CD4-positive, alpha-beta memory T cell (primary cell): Measurements from ENCODE around the gene NCOA5. TPM values are rescaled to one million over a fixed set of nuclear protein-coding genes. Genes with fewer than 3 reads are reported as not detected.
A peak's percentile ranks its signal among the peaks of the same experiment; 100 is the strongest.

Experiments used
- CTCF ChIA-PET: fragments of 350-600 bp; sonication (Branson Sonifier 250); formaldehyde crosslinking; loops from one replicate; lab custom pipeline; 2021; ENCODE audit warnings: inconsistent platforms; ENCODE audit not compliant: partially characterized antibody; lab: Charles Lee
- POLR2A ChIA-PET: fragments of 350-600 bp; sonication (Branson Sonifier 250); formaldehyde crosslinking; loops from one replicate; lab custom pipeline; 2021; ENCODE audit not compliant: partially characterized antibody; lab: Charles Lee
- DNase-seq, 5 donors: peaks; one replicate each; pipeline versions ENCODE4 v3.0.0 to v3.0.0-alpha.2; 2020 to 2022; ENCODE audit warnings: mixed read lengths in 1 of 5
- H3K27ac ChIP-seq: one replicate; pipeline ENCODE4 v1.7.0; 2013; ENCODE audit warnings: low read depth, low read length
- H3K27me3 ChIP-seq: 2 replicates; pipeline ENCODE4 v1.7.0; 2013; ENCODE audit warnings: mild to moderate bottlenecking, low read length, moderate library complexity; ENCODE audit not compliant: insufficient read depth
- H3K36me3 ChIP-seq: 2 replicates; pipeline ENCODE4 v1.7.0; 2013; ENCODE audit warnings: mild to moderate bottlenecking, low read length, moderate library complexity; ENCODE audit not compliant: insufficient read depth
- H3K4me1 ChIP-seq: 2 replicates; pipeline ENCODE4 v1.7.0; 2013; ENCODE audit warnings: mild to moderate bottlenecking, low read length, moderate library complexity; ENCODE audit not compliant: insufficient read depth
- H3K4me3 ChIP-seq, 2 donors: one replicate each; pipeline ENCODE4 v1.7.0; 2013; ENCODE audit warnings: low read length in 2 of 2, mild to moderate bottlenecking in 1 of 2
- H3K9me3 ChIP-seq, 2 donors: one replicate each; pipeline ENCODE4 v1.7.0; 2013; ENCODE audit warnings: low read length in 2 of 2, control low read depth in 1 of 2; ENCODE audit not compliant: control insufficient read depth in 1 of 2
- H3K27ac Mint-ChIP-seq, 7 donors: one replicate each; pipeline ENCODE4 v1.8.0; 2020 to 2021; ENCODE audit warnings: mixed read lengths in 7 of 7, mild to moderate bottlenecking in 6 of 7, inconsistent platforms in 3 of 7, moderate library complexity in 3 of 7
- H3K27me3 Mint-ChIP-seq, 2 donors: one replicate each; pipeline ENCODE4 v1.8.0; 2020 to 2021; ENCODE audit warnings: mixed read lengths in 2 of 2
- H3K36me3 Mint-ChIP-seq, 2 donors: one replicate each; pipeline ENCODE4 v1.8.0; 2020 to 2021; ENCODE audit warnings: mixed read lengths in 2 of 2, inconsistent platforms in 1 of 2, mild to moderate bottlenecking in 1 of 2
- H3K4me1 Mint-ChIP-seq, 4 donors: one replicate each; pipeline ENCODE4 v1.8.0; 2020 to 2021; ENCODE audit warnings: mixed read lengths in 4 of 4, mild to moderate bottlenecking in 1 of 4
- H3K4me3 Mint-ChIP-seq, 8 donors: one replicate each; pipeline ENCODE4 v1.8.0; 2020 to 2021; ENCODE audit warnings: mixed read lengths in 8 of 8, mild to moderate bottlenecking in 7 of 8, moderate library complexity in 6 of 8, inconsistent platforms in 3 of 8
- H3K9me3 Mint-ChIP-seq, 8 donors: one replicate each; pipeline ENCODE4 v1.8.0; 2020 to 2021; ENCODE audit warnings: mixed read lengths in 8 of 8, mild to moderate bottlenecking in 5 of 8, inconsistent platforms in 3 of 8, moderate library complexity in 1 of 8
- intact Hi-C: fragments of 100-400 bp; cut with micrococcal nuclease; formaldehyde crosslinking; loops from one replicate; pipeline ENCODE4 v1.15.1; 2023
- polyA plus RNA-seq, 2 donors: library from polyadenylated mRNA; unstranded; fragments of 300-500 nt; fragmentation: Illumina TruSeq; gene quantifications; one replicate each; pipeline ENCODE4 v1.2.3, GENCODE V29; 2021
- total RNA-seq, 2 experiments: library from RNA; stranded (reverse); gene quantifications; one replicate each; pipeline ENCODE4 v1.2.3, GENCODE V29; 2021

Gene NCOA5
- total and polyA plus RNA-seq, 4 experiments from 2014 or later = 12.8 to 47.2 (median 38.6) TPM

DNA sequence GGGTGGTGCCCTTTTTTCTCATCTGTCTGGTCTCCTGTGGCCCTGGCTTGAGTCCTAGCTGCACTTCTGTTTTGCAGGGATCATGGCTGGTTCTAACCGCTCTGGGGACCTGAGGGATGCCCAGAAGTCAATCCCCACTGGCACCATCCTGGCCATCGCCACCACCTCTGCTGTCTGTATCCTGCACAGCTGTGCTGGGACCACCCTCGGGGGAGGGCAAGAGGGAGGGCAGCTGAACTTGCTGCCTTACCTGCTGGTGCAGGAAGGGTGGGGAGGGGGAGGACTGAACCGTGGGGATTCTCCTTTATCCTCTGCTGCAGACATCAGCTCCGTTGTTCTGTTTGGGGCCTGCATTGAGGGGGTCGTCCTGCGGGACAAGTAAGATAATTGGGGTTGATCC is 46.2 kb downstream of the NCOA5 start:
- CTCF ChIA-PET = interaction anchor here (0.7 to 1.2 kb wide), 2 partner anchors 14 to 1244 kb away, joined by 3 read pairs; no protein-coding TSS in a partner anchor
- no peak for DNase-seq
- H3K4me1 ChIP-seq = no peaks in the 10 kb centered on the region
- Mint-ChIP-seq H3K27ac (no peak overlapping the region), H3K4me3 (no peak overlapping the region), H3K4me1 (no peaks in the 10 kb centered on the region), H3K36me3 (no peaks in the 10 kb centered on the region), H3K9me3 (peaks cover 0 to 8% (median under 1%) of the 10 kb centered on the region in 8 donors), H3K27me3 (peaks cover 50 to 58% of the 10 kb centered on the region in 2 donors)
- H3K9me3 ChIP-seq = no peaks in the 10 kb centered on the region
- H3K27me3 ChIP-seq = peaks cover 4% of the 10 kb centered on the region
- no peak overlapping the region for H3K27ac ChIP-seq
- POLR2A ChIA-PET = no interaction called here
- intact Hi-C loops = no loop called here
- no peak overlapping the region for H3K4me3 ChIP-seq
- H3K36me3 ChIP-seq = no peaks in the 10 kb centered on the region

DNA sequence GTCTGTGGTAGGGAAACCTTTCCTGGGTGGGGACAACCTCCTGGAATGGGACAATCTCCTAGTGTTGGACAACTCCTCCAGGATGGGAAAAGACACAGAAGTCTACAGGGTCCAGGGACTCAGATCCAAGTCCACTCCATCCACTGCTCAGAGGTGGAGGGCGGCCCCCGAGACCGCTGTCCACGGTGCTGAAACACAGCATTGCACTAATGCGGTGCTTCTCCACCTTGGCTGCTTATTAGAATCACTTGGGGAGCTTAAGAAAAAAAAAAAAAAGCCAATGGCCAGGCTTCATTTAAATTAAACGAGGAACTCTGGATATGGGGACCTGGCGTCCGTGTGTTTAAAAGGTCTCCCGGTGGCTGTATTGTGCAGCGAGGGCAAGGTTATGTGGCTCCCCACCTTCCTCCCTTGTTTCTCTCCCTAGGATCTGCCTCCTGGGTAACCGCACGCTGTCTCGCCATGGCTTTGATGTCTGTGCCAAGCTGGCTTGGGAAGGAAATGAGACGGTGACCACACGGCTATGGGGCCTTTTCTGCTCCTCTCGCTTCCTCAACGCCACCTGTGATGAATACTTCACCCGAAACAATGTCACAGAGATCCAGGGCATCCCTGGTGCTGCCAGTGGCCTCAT is 48.7 kb downstream of the NCOA5 start:
- H3K36me3 Mint-ChIP-seq = no peaks in the 10 kb centered on the region
- no peak overlapping the region for H3K27ac Mint-ChIP-seq
- Histone ChIP-seq H3K4me3 (no peak overlapping the region), H3K9me3 (no peaks in the 10 kb centered on the region), H3K4me1 (no peaks in the 10 kb centered on the region), H3K27me3 (peaks cover 2% of the 10 kb centered on the region), H3K36me3 (no peaks in the 10 kb centered on the region), H3K27ac (no peak overlapping the region)
- no peaks in the 10 kb centered on the region for H3K4me1 Mint-ChIP-seq
- DNase-seq = peak in 4 of 5 donors; percentile 29 to 39 (median 31)
- intact Hi-C loops = no loop called here
- H3K9me3 Mint-ChIP-seq = peaks cover 0 to 8% (median under 1%) of the 10 kb centered on the region in 8 donors
- ChIA-PET POLR2A (no interaction called here), CTCF (no interaction called here)
- H3K4me3 Mint-ChIP-seq = no peak overlapping the region
- peaks cover 41 to 60% of the 10 kb centered on the region in 2 donors for H3K27me3 Mint-ChIP-seq

DNA sequence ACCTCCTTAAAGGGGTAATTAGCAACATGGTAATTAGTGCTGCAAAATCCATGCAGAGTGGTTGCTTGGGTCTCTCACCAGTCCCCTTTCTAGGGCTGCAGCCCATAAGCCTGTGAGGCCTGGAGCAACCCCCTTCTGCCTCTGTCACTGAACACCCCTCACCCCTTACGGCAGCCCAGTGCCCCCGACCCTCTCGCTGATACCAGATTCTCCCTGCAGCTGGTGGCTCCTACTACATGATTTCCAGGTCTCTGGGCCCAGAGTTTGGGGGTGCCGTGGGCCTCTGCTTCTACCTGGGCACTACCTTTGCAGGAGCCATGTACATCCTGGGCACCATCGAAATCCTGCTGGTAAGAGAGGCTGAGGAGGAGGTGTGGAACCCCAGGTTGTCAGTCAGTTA is 52.7 kb downstream of the NCOA5 start:
- Histone ChIP-seq H3K36me3 (no peaks in the 10 kb centered on the region), H3K27me3 (peaks cover 16% of the 10 kb centered on the region), H3K9me3 (no peaks in the 10 kb centered on the region), H3K4me3 (no peak overlapping the region), H3K27ac (no peak overlapping the region), H3K4me1 (no peaks in the 10 kb centered on the region)
- intact Hi-C loops = no loop called here
- no peaks in the 10 kb centered on the region for H3K4me1 Mint-ChIP-seq
- no peak for DNase-seq
- ChIA-PET POLR2A (no interaction called here), CTCF (interaction anchor here (2.4 kb wide), 1 partner anchor 23 kb away, joined by 7 read pairs; no protein-coding TSS in a partner anchor)
- no peak overlapping the region for H3K4me3 Mint-ChIP-seq
- peaks cover 0 to 4% (median 0%) of the 10 kb centered on the region in 8 donors for H3K9me3 Mint-ChIP-seq
- H3K27me3 Mint-ChIP-seq = peaks cover 46 to 72% of the 10 kb centered on the region in 2 donors
- H3K27ac Mint-ChIP-seq = no peak overlapping the region
- no peaks in the 10 kb centered on the region for H3K36me3 Mint-ChIP-seq

DNA sequence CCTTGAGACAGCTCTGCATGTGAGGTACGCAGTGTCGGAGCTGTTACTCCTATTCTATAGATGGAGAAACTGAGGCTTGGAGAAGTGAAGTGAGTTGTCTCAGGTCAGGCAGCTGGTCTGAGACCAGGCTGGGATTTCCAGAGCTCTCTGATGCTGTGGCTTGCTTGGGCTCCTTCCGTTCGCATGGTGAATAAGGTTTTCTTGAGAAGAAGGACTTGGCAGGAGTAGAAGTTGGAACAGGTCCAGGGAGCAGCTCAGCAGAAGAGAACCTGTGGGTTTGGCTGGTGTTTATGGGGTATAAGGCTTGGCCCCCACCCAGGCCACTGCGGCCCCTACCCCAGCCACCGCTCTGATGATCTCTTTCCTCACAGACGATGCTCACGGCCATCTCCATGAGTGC is 53.4 kb downstream of the NCOA5 start:
- ChIA-PET POLR2A (no interaction called here), CTCF (interaction anchor here (2.4 kb wide), 1 partner anchor 22 kb away, joined by 7 read pairs; no protein-coding TSS in a partner anchor)
- H3K4me3 ChIP-seq = no peak overlapping the region
- no peaks in the 10 kb centered on the region for H3K9me3 ChIP-seq
- intact Hi-C loops = no loop called here
- H3K4me1 ChIP-seq = no peaks in the 10 kb centered on the region
- H3K4me3 Mint-ChIP-seq = no peak overlapping the region
- no peak for DNase-seq
- no peaks in the 10 kb centered on the region for H3K36me3 Mint-ChIP-seq
- no peak overlapping the region for H3K27ac ChIP-seq
- peaks cover 39 to 65% of the 10 kb centered on the region in 2 donors for H3K27me3 Mint-ChIP-seq
- H3K4me1 Mint-ChIP-seq = no peaks in the 10 kb centered on the region
- H3K9me3 Mint-ChIP-seq = peaks cover 0 to 2% (median 0%) of the 10 kb centered on the region in 8 donors
- no peak overlapping the region for H3K27ac Mint-ChIP-seq
- no peaks in the 10 kb centered on the region for H3K36me3 ChIP-seq
- peaks cover 16% of the 10 kb centered on the region for H3K27me3 ChIP-seq

DNA sequence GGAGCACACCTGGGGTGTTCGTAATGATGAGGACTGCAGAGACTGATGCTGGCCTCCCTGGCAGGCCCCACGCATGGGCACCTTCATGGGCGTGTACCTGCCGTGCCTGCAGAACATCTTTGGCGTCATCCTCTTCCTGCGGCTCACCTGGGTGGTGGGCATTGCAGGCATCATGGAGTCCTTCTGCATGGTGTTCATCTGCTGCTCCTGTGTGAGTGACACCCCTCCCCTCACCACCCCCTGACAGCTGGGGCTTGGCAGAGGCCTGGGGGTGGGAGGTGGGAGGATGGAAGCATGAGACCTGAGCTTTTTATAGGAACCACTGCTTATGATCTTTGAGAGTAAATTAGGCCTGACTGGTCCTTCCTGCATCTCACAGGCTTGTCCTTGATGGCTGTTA is 54.0 kb downstream of the NCOA5 start:
- H3K9me3 Mint-ChIP-seq = peaks cover 0 to 2% (median 0%) of the 10 kb centered on the region in 8 donors
- Histone ChIP-seq H3K27me3 (peaks cover 22% of the 10 kb centered on the region), H3K27ac (no peak overlapping the region), H3K9me3 (no peaks in the 10 kb centered on the region), H3K4me3 (no peak overlapping the region), H3K4me1 (no peaks in the 10 kb centered on the region), H3K36me3 (no peaks in the 10 kb centered on the region)
- H3K27me3 Mint-ChIP-seq = peaks cover 40 to 59% of the 10 kb centered on the region in 2 donors
- no peaks in the 10 kb centered on the region for H3K36me3 Mint-ChIP-seq
- H3K27ac Mint-ChIP-seq = no peak overlapping the region
- POLR2A ChIA-PET = no interaction called here
- no peaks in the 10 kb centered on the region for H3K4me1 Mint-ChIP-seq
- CTCF ChIA-PET = interaction anchor here (2.4 kb wide), 1 partner anchor 22 kb away, joined by 7 read pairs; no protein-coding TSS in a partner anchor
- intact Hi-C loops = no loop called here
- no peak for DNase-seq
- no peak overlapping the region for H3K4me3 Mint-ChIP-seq

DNA sequence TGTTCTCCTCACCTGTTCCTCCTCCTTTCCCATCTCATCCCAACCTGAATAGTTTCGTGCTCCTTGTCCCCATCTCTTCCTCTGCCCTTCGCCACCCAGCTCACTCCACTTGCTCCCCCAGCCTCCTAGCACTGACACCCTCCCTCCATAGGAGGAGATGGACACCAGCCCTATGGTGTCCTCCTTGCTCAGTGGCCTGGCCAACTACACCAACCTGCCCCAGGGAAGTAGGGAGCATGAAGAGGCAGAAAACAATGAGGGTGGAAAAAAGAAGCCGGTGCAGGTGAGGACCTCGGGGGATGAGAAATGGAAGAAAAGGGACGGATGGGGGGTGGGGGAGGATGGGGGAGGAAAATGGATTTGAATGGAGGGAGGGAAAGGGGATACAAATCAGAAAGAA is 54.5 kb downstream of the NCOA5 start:
- no peak overlapping the region for H3K27ac ChIP-seq
- H3K9me3 ChIP-seq = no peaks in the 10 kb centered on the region
- CTCF ChIA-PET = interaction anchor here (2.4 kb wide), 1 partner anchor 21 kb away, joined by 7 read pairs; no protein-coding TSS in a partner anchor
- H3K4me3 ChIP-seq = no peak overlapping the region
- no peaks in the 10 kb centered on the region for H3K36me3 ChIP-seq
- Mint-ChIP-seq H3K4me1 (no peaks in the 10 kb centered on the region), H3K9me3 (no peaks in the 10 kb centered on the region), H3K27ac (no peak overlapping the region), H3K27me3 (peaks cover 38 to 58% of the 10 kb centered on the region in 2 donors), H3K36me3 (no peaks in the 10 kb centered on the region), H3K4me3 (no peak overlapping the region)
- H3K27me3 ChIP-seq = peaks cover 26% of the 10 kb centered on the region
- intact Hi-C loops = no loop called here
- DNase-seq = no peak
- no peaks in the 10 kb centered on the region for H3K4me1 ChIP-seq
- POLR2A ChIA-PET = no interaction called here

DNA sequence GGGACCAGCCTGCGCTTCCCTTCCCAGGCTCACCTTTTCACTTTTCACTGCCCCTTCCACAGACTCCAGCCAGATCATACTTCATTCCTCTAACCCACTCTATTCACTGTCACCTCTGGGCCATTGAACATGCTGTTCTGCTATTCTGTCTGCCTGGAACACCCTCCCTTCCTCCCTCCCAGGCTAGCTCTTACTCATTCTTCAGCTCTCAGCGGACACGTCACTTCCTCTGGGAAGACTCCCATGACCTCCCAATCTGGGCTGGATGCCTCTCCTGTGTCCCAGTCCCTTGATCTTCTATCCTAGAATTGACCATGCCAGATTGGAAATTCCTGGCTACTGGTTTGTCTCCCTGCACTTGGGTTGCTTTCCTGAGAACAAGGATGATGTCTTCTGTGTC is 55.7 kb downstream of the NCOA5 start:
- H3K36me3 Mint-ChIP-seq = no peaks in the 10 kb centered on the region
- no peaks in the 10 kb centered on the region for H3K9me3 ChIP-seq
- POLR2A ChIA-PET = no interaction called here
- H3K27me3 ChIP-seq = peaks cover 26% of the 10 kb centered on the region
- H3K9me3 Mint-ChIP-seq = no peaks in the 10 kb centered on the region
- H3K27ac ChIP-seq = no peak overlapping the region
- H3K4me1 ChIP-seq = no peaks in the 10 kb centered on the region
- intact Hi-C loops = no loop called here
- H3K4me3 Mint-ChIP-seq = no peak overlapping the region
- peaks cover 41 to 58% of the 10 kb centered on the region in 2 donors for H3K27me3 Mint-ChIP-seq
- no peaks in the 10 kb centered on the region for H3K4me1 Mint-ChIP-seq
- no peak overlapping the region for H3K27ac Mint-ChIP-seq
- no peaks in the 10 kb centered on the region for H3K36me3 ChIP-seq
- DNase-seq = no peak
- H3K4me3 ChIP-seq = no peak overlapping the region
- CTCF ChIA-PET = no interaction called here
